ENCODE data around the gene DLG2. TPM values are rescaled to one million over a fixed set of nuclear protein-coding genes. Genes with fewer than 3 reads are reported as not detected.

The DLG2 gene
- total and polyA plus RNA-seq, 7 donors, result 0.23 to 5.3 (median 3.4) TPM

DNA sequence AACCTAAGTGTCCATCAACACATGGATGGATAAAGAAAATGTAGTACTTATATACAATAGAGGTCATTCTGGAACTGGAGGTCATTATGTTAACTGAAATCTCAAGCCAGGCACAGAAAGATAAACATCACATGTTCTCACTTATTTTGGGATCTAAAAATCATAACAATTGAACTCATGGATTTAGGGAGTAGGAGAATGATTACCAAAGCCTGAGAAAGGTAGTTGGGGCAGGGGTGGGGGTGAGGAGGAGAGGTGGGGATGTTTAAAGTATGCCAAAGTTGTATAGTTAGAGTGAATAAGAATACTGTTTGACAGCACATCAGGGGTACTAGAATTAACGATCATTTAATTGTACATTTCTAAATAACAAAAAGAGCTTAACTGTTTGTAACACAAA, 1112.7 kb downstream of the DLG2 start:
- TF ChIP-seq, protein P1, sequence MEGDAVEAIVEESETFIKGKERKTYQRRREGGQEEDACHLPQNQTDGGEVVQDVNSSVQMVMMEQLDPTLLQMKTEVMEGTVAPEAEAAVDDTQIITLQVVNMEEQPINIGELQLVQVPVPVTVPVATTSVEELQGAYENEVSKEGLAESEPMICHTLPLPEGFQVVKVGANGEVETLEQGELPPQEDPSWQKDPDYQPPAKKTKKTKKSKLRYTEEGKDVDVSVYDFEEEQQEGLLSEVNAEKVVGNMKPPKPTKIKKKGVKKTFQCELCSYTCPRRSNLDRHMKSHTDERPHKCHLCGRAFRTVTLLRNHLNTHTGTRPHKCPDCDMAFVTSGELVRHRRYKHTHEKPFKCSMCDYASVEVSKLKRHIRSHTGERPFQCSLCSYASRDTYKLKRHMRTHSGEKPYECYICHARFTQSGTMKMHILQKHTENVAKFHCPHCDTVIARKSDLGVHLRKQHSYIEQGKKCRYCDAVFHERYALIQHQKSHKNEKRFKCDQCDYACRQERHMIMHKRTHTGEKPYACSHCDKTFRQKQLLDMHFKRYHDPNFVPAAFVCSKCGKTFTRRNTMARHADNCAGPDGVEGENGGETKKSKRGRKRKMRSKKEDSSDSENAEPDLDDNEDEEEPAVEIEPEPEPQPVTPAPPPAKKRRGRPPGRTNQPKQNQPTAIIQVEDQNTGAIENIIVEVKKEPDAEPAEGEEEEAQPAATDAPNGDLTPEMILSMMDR (IDR thresholded peaks at IDR 0.05), result no peak
- H3K9me3 ChIP-seq, result no peaks in the 10 kb centered on the region
- no peaks in the 10 kb centered on the region for H3K4me1 ChIP-seq
- intact Hi-C loops (cut with DNase I), result no loop called here
- no peaks in the 10 kb centered on the region for H3K36me3 ChIP-seq (ENCODE audit: insufficient read depth in 1 of 2, low read depth in 1 of 2)
- DNase-seq (no peak), ATAC-seq (no peak)
- no peak overlapping the region for H3K27ac ChIP-seq
- H3K27me3 ChIP-seq (ENCODE audit: insufficient read depth in 3 of 3, low read length in 2 of 3), result no peaks in the 10 kb centered on the region
- WGBS, 3 donors, result 71 to 94% (median 91%) methylated on average over 1 of the region's 1 CpG
- no peak overlapping the region for H3K4me3 ChIP-seq

DNA sequence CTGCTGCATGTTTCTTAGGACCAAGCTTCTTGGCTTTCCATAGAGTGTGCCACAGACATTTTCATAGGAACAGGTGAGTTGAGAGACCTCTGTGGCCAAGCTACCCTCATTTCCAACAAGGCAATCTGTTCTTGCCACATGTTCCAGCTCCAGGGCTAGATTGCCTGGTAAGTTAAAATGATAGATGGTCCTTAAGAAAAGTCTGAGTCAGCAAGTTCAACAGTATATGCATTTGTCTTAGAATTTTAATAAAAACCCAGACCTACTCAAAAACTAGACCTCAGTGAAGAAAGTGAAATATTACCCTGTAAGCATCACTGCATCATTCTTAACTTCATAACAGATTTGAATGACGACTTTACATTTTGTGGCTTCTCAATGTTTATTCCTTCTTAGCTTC, 1123.6 kb downstream of the DLG2 start:
- ATAC-seq (no peak), DNase-seq (no peak)
- H3K4me1 ChIP-seq, result no peaks in the 10 kb centered on the region
- H3K27ac ChIP-seq, result no peak overlapping the region
- intact Hi-C loops (cut with DNase I), result no loop called here
- TF ChIP-seq, protein P1 (IDR thresholded peaks at IDR 0.05), result no peak
- WGBS, 3 donors, result 79 to 83% (median 79%) methylated on average over 1 of the region's 1 CpG
- no peak overlapping the region for H3K4me3 ChIP-seq
- no peaks in the 10 kb centered on the region for H3K27me3 ChIP-seq (ENCODE audit: insufficient read depth in 3 of 3, low read length in 2 of 3)
- H3K9me3 ChIP-seq, result no peaks in the 10 kb centered on the region
- no peaks in the 10 kb centered on the region for H3K36me3 ChIP-seq (ENCODE audit: insufficient read depth in 1 of 2, low read depth in 1 of 2)

DNA sequence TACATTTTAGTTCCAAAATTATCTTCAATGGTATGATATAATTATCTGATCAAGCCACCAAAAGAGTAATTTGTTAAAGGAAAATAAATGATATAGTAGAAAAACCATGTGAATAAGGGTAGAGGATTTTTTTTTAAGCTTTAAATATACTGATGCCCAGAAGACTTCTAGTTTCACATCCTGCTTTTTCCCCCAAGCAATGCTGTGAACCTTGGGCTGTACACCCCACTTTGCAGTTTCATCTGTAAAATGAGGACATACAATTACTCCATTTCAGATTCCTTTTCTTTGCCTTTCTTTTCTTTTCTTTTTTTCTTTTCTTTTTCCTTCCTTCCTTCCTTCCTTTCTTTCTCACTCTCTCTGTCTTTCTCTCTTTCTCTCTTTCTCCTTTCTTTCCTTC, 1125.4 kb downstream of the DLG2 start:
- Histone ChIP-seq H3K9me3 (no peaks in the 10 kb centered on the region), H3K4me3 (no peak overlapping the region), H3K36me3 (ENCODE audit: insufficient read depth in 1 of 2, low read depth in 1 of 2) (no peaks in the 10 kb centered on the region), H3K27me3 (ENCODE audit: insufficient read depth in 3 of 3, low read length in 2 of 3) (no peaks in the 10 kb centered on the region), H3K4me1 (no peaks in the 10 kb centered on the region), H3K27ac (no peak overlapping the region)
- TF ChIP-seq, protein P1 (IDR thresholded peaks at IDR 0.05), result no peak
- no peak for ATAC-seq
- DNase-seq, result no peak
- intact Hi-C loops (cut with DNase I), result no loop called here

DNA sequence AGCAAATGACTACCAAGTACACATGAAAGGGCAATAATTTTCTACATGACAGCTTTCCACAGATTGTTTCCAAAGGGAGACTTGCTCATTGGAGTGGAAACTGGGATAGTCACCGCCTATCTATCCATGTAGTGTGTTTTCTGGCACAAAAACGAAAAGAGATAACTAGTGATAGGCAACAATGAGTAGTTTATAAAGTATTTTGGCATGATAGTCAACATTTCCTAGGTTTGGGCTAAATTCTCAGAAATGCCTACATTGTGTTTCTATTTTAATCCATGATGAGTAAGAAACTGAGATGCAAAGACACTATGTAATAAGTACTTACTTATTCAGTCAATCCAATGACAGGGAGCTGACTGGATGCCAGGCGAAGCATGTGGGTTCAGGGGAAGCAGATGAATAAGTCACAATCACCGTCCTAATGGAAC, 1129.1 kb downstream of the DLG2 start:
- H3K36me3 ChIP-seq (ENCODE audit: insufficient read depth in 1 of 2, low read depth in 1 of 2), result no peaks in the 10 kb centered on the region
- no peaks in the 10 kb centered on the region for H3K4me1 ChIP-seq
- H3K9me3 ChIP-seq, result no peaks in the 10 kb centered on the region
- WGBS, 3 donors, result 83 to 86% (median 84%) methylated on average over 4 of the region's 4 CpGs
- DNase-seq (peak in 1 of 2 donors; percentile 8), ATAC-seq (no peak)
- H3K4me3 ChIP-seq, result no peak overlapping the region
- intact Hi-C loops (cut with DNase I), result no loop called here
- no peak overlapping the region for H3K27ac ChIP-seq
- TF ChIP-seq, protein P1 (IDR thresholded peaks at IDR 0.05), result no peak
- H3K27me3 ChIP-seq (ENCODE audit: insufficient read depth in 3 of 3, low read length in 2 of 3), result no peaks in the 10 kb centered on the region

DNA sequence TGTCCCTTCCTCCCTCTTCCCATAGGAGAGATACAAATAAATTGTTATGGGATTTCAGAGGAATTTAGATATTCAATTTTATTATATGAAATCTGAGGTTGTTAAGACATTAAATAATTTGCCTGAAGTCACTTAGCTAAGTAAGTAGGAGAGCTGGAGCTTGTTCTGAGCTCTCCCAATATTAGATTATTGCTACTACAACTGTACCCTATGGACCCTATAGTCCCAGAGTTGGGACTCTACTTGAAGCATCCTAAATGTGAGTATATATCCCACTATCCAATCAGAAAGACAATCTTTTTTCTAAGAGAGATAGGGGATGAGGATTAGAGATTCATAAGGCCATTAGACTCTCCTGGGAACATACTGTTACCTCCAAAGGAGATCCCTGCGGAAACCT, 1130.0 kb downstream of the DLG2 start:
- ATAC-seq (no peak), DNase-seq (no peak)
- H3K36me3 ChIP-seq (ENCODE audit: insufficient read depth in 1 of 2, low read depth in 1 of 2), result no peaks in the 10 kb centered on the region
- intact Hi-C loops (cut with DNase I), result no loop called here
- H3K27ac ChIP-seq, result no peak overlapping the region
- H3K4me3 ChIP-seq, result no peak overlapping the region
- H3K9me3 ChIP-seq, result no peaks in the 10 kb centered on the region
- no peaks in the 10 kb centered on the region for H3K4me1 ChIP-seq
- WGBS, 3 donors, result 53 to 97% (median 60%) methylated on average over 1 of the region's 1 CpG
- TF ChIP-seq, protein P1 (IDR thresholded peaks at IDR 0.05), result no peak
- no peaks in the 10 kb centered on the region for H3K27me3 ChIP-seq (ENCODE audit: insufficient read depth in 3 of 3, low read length in 2 of 3)
